ENCODE measurements around the gene CLASP1. TPM values are rescaled to one million over a fixed set of nuclear protein-coding genes. Genes with fewer than 3 reads are reported as not detected.
A peak's percentile ranks its signal among the peaks of the same experiment; 100 is the strongest.

Gene CLASP1
- total and polyA plus RNA-seq, 7 donors, result 2.4 to 117 (median 53.9) TPM

DNA sequence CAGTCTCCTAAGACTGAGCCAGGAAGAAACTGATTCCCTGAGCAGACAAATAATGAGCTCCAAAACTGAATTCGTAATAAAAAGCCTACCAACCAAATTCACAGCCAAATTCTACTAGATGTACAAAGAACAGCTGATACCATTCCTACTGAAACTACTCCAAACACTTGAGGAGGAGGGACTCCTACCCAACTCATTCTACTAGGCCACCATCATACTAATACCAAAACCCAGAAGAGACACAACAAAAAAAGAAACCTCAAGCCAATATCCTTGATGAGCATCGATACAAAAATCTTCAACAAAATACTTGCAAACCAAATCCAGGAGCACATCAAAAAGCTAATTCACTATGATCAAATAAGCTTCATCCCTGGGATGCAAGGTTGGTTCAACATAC is 98.6 kb downstream of the CLASP1 start:
- intact Hi-C loops (cut with DNase I), result no loop called here
- H3K27ac ChIP-seq, result no peak overlapping the region
- no peaks in the 10 kb centered on the region for H3K36me3 ChIP-seq
- 86 to 92% methylated on average over 2 of the region's 2 CpGs for WGBS, 2 donors
- TF ChIP-seq, protein P1, sequence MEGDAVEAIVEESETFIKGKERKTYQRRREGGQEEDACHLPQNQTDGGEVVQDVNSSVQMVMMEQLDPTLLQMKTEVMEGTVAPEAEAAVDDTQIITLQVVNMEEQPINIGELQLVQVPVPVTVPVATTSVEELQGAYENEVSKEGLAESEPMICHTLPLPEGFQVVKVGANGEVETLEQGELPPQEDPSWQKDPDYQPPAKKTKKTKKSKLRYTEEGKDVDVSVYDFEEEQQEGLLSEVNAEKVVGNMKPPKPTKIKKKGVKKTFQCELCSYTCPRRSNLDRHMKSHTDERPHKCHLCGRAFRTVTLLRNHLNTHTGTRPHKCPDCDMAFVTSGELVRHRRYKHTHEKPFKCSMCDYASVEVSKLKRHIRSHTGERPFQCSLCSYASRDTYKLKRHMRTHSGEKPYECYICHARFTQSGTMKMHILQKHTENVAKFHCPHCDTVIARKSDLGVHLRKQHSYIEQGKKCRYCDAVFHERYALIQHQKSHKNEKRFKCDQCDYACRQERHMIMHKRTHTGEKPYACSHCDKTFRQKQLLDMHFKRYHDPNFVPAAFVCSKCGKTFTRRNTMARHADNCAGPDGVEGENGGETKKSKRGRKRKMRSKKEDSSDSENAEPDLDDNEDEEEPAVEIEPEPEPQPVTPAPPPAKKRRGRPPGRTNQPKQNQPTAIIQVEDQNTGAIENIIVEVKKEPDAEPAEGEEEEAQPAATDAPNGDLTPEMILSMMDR (IDR thresholded peaks at IDR 0.05), result no peak
- TF ChIP-seq POLR2AphosphoS5 (IDR thresholded peaks at IDR 0.05) (no peak), EP300 (IDR thresholded peaks at IDR 0.05) (no peak), POLR2A (IDR thresholded peaks at IDR 0.05) (no peak)
- no peaks in the 10 kb centered on the region for H3K27me3 ChIP-seq
- no peak for DNase-seq
- H3K9me3 ChIP-seq, result no peaks in the 10 kb centered on the region
- no peak overlapping the region for H3K4me3 ChIP-seq
- H3K4me1 ChIP-seq, result peaks cover 0 to 22% (median 3%) of the 10 kb centered on the region in 4 donors

DNA sequence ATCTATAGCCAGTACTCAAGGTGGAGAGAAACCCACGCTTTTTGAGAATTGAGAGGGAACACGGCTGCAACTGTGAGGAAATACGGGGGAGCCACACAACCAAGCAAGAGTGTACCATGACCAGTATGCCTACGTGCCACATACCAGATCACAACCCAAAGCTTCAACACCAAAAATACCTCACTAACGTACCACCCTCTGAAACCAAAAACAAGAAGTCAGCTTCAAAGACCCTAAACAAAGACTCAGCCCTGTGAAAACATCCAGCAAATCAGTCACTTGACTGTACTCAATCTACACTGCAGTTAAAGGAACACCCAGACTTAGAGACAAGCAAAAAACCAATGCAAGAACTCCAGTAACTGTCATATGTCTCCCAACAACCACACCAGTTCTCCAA is 101.6 kb downstream of the CLASP1 start:
- 90 to 95% methylated on average over 5 of the region's 5 CpGs for WGBS, 2 donors
- TF ChIP-seq EP300 (IDR thresholded peaks at IDR 0.05), result no peak
- TF ChIP-seq, protein P1 (IDR thresholded peaks at IDR 0.05), result no peak
- no peak for TF ChIP-seq POLR2A (IDR thresholded peaks at IDR 0.05)
- no peak for TF ChIP-seq POLR2AphosphoS5 (IDR thresholded peaks at IDR 0.05)
- Histone ChIP-seq H3K4me1 (peaks cover 0 to 41% (median 20%) of the 10 kb centered on the region in 4 donors), H3K9me3 (no peaks in the 10 kb centered on the region), H3K27me3 (no peaks in the 10 kb centered on the region), H3K36me3 (no peaks in the 10 kb centered on the region), H3K4me3 (no peak overlapping the region), H3K27ac (no peak overlapping the region)
- DNase-seq, result no peak
- intact Hi-C loops (cut with DNase I), result no loop called here

DNA sequence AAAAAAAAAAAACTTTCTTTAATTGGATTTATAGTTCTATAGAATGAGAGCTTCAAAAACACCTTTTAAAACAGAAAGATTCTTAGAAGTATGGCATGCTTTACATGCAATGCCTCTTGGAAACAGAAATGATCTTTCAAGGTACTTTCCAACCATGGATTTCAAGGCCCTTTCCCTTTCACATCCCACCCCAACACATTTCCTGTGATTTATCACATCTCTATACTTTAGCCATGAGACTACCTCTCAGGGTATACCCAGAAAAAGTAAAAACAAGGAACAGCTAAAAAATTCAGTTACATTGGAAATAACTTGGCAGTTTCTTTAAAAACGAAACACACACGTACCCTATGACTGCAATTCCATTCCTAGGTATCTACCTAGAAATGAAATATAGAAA is 103.3 kb downstream of the CLASP1 start:
- intact Hi-C loops (cut with DNase I), result no loop called here
- Histone ChIP-seq H3K4me3 (no peak overlapping the region), H3K36me3 (no peaks in the 10 kb centered on the region), H3K4me1 (peaks cover 0 to 54% (median 30%) of the 10 kb centered on the region in 4 donors), H3K9me3 (no peaks in the 10 kb centered on the region), H3K27me3 (no peaks in the 10 kb centered on the region), H3K27ac (no peak overlapping the region)
- no peak for DNase-seq
- TF ChIP-seq POLR2AphosphoS5 (IDR thresholded peaks at IDR 0.05), result no peak
- TF ChIP-seq, protein P1 (IDR thresholded peaks at IDR 0.05), result no peak
- no peak for TF ChIP-seq POLR2A (IDR thresholded peaks at IDR 0.05)
- no peak for TF ChIP-seq EP300 (IDR thresholded peaks at IDR 0.05)
- 91 to 93% methylated on average over 2 of the region's 2 CpGs for WGBS, 2 donors

DNA sequence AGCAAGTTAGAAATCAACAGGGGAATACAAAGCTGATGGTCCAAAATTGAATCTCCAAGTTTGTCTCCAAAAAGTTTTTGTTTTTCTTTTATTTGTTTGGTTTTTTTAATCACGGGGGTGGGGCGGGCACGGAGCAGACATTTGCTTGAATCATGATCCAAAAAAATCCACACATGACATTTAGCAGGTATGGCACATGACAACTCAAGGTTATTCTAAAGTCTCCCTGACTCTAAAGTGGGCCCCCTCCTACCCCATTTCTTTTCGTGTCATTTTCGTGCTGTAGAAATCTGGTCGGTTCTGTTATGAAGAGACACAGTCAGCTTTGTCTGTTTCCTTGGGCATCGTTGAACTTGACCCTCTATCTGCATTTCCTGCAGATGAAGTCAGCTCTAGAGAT is 104.0 kb downstream of the CLASP1 start:
- Histone ChIP-seq H3K4me3 (no peak overlapping the region), H3K9me3 (no peaks in the 10 kb centered on the region), H3K27me3 (no peaks in the 10 kb centered on the region), H3K4me1 (peaks cover 0 to 60% (median 33%) of the 10 kb centered on the region in 4 donors), H3K36me3 (no peaks in the 10 kb centered on the region), H3K27ac (no peak overlapping the region)
- no peak for DNase-seq
- 86% methylated on average over 7 of the region's 7 CpGs for WGBS, 2 donors
- TF ChIP-seq EP300 (IDR thresholded peaks at IDR 0.05) (no peak), POLR2A (IDR thresholded peaks at IDR 0.05) (no peak), POLR2AphosphoS5 (IDR thresholded peaks at IDR 0.05) (no peak)
- TF ChIP-seq, protein P1 (IDR thresholded peaks at IDR 0.05), result no peak
- intact Hi-C loops (cut with DNase I), result no loop called here

DNA sequence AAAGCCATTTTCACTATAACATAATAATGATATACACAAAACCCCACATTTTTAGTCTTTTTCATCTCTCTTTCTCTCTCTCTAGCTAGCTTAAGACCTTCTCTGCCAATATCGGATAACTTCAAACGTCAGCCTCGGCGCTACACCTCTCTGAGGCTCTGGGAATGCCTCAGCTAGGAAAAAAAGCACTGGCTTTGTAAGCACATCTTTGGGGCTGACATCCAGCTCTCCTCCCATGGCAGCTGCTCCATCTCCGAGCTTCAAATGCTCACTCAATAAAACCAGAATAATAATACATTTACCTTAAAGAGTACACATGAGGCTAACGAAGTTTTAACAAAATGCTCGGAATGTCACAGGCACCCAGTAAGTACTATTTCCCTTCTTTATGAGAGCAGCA is 107.8 kb downstream of the CLASP1 start:
- no peak overlapping the region for H3K4me3 ChIP-seq
- intact Hi-C loops (cut with DNase I), result no loop called here
- peak overlapping the region in 1 of 4 donors; percentile 9 for H3K27ac ChIP-seq
- no peaks in the 10 kb centered on the region for H3K9me3 ChIP-seq
- TF ChIP-seq EP300 (IDR thresholded peaks at IDR 0.05) (no peak), POLR2AphosphoS5 (IDR thresholded peaks at IDR 0.05) (no peak), POLR2A (IDR thresholded peaks at IDR 0.05) (no peak)
- TF ChIP-seq, protein P1 (IDR thresholded peaks at IDR 0.05), result no peak
- no peak for DNase-seq
- H3K4me1 ChIP-seq, result peaks cover 0 to 68% (median 40%) of the 10 kb centered on the region in 4 donors
- no peaks in the 10 kb centered on the region for H3K27me3 ChIP-seq
- 79 to 80% methylated on average over 7 of the region's 7 CpGs for WGBS, 2 donors
- no peaks in the 10 kb centered on the region for H3K36me3 ChIP-seq

All from sigmoid colon (tissue), 7 donors.